ENCODE data around the gene CCDC57.

Gene CCDC57

GRCh38 chr17:82245134-82246039 is 32.7 kb upstream of the CCDC57 start:
- DNase-seq = no peak

DNA sequence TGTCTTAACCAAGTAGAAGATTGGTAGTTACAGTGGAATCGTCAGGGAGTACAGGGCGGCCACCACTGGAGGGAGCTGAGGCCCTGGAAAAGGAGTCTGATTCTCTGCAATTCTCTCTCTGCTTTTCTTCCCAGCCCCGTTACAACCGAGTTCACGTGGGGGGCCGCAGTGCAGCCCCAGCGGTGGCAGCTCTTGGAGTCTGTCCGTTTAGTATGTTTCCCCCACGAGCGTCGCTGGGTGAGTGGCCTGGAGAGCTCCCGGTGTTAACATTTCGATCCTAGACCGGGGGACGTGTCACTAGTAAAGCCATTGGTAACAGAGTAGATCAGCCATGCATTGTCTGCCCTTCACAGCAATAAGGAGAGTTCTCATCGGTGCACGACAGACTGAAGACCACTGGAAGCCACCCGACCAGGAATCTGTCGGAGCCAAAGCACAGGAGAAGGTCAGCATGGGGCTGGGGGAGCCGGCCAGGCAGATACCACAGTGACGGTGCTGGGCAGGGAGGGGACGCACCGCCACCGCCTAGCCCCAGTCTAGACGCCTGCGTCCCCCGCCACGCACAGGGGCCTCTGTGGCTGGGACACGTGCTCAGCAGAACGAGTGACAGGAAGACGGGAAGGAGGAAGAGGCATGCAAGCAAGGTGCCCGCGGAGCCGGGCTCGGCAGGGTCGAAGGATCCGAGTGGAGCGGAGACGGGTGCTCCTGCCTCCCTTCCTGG is 31.9 kb upstream of the CCDC57 start:
- DNase-seq = no peak

- DNase-seq = no peak
Observed at GRCh38 chr17:82243648-82244412, 31.2 kb upstream of the CCDC57 start.

- DNase-seq = peak; percentile 27 to 33
Observed at GRCh38 chr17:82242977-82243647, 30.5 kb upstream of the CCDC57 start.

DNA sequence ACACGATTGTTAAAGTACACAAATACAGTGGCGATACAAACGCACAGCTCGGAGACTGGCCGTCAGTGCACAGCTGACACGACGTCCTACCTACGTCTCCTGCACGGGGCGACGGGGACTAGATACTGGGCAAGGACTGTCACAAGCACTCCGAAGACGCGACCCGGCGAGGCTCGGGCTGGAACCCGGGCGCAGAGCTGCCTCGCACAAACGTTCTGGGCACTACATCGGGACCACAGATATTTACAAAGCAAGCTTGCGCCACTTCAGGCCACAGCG is 30.0 kb upstream of the CCDC57 start:
- no peak for DNase-seq

DNA sequence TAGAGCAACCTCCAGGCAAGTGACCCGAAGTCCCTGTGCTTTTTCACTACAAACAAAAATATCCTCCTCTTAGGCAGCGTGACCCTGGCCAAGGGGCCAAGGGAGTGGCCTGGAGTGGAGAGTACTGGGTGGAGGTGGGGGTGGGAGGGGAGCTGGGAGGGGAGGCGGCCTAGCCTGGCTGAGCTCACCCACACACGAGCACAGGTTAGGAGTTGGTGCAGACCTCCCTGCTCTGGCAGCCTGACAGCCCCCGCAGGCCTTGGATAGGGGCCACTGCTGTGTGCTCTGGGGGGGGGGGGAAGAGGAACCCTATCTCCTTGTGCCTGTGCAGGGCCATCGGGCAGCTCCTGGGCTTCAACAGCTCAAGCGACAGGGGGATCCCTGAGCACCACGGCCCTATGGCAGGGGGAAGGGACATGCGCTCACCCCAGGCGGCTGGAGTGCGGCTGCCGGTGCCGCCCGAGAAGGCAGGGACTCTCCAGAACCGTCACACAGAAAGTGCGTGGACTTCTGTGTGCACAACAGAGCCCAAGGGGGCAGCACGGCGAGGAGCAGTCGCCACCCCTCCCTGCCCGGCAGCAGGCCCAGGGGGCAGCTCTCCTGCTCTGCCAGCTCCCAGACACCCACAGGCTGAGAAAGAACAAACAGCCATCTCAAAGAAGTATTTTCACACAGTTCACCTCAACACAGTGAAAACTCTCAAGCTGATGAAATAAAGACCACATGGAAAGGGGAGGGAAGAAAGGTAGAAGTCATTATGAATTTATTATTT is 29.5 kb upstream of the CCDC57 start:
- DNase-seq = no peak

DNA sequence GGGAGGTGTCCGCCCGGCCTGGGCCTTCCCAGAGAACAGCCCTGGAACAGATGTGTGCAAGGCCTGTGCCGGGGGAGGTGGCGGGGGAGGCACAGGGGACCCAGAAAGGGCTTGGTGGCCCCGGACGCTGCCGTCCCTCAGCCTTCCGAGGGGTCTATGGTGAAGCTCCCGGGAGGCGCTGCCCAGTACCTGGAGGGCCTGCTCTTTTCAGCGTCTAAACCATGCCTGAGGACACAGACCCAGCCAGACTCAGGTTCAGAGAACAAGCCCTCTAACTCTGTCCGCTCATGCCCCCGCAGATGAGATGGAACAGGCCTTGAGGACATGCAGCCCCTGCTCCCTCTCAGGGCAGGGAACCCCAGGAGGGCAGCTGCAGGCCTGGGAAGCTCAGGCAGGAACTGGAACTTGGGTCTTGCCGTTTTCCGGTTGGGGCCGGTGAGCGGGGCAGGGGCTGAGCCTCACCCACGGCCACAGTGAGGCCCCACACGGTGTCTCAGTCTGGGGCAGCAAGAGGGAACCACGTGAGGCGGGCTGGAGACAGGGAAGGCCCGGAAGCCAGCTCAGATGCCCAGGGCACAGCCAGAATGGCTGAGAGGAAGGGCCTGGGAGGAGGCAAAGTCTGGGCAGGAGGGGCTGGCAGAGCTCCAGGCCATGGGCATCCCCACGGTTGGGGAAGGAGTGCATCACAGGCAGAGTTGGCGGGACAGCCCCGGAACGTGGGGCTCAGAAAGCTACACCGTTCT is 28.7 kb upstream of the CCDC57 start:
- DNase-seq = no peak

DNA sequence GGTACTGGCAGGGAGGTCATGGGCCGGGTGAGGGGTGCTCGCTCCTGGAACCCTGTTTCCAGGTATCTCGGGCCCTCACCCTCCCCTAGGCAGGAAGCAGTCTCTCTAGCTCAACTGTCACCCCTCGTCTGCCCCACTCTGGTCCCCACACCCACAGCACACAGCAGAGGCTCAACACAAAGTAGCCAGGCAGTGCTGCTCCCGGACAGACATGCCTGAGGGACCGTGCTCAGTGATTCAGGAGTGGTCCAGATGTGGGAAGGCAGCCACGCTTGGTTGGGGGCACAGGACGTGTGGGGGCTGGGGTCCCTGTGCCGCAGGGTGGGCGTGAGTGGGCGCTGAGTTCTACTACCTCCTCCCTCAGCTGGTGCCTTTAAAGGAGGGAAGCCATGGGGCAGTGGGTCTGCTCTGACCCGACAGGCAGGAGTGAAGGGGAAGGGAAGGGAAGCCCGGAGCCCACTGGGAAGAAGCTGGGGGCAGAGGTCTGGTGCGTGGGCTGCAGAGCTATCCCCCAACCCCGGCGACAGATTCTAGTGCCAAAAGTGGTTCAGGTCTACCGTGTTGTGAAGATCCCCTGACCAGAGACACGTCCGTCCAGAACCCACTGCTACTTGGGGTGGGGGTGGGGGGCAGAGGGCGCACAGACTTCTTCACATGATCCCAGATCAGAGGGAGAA is 28.0 kb upstream of the CCDC57 start:
- no peak for DNase-seq

GRCh38 chr17:82239926-82240505 is 27.4 kb upstream of the CCDC57 start:
- no peak for DNase-seq

GRCh38 chr17:82239401-82239925 is 26.8 kb upstream of the CCDC57 start:
- no peak for DNase-seq

DNA sequence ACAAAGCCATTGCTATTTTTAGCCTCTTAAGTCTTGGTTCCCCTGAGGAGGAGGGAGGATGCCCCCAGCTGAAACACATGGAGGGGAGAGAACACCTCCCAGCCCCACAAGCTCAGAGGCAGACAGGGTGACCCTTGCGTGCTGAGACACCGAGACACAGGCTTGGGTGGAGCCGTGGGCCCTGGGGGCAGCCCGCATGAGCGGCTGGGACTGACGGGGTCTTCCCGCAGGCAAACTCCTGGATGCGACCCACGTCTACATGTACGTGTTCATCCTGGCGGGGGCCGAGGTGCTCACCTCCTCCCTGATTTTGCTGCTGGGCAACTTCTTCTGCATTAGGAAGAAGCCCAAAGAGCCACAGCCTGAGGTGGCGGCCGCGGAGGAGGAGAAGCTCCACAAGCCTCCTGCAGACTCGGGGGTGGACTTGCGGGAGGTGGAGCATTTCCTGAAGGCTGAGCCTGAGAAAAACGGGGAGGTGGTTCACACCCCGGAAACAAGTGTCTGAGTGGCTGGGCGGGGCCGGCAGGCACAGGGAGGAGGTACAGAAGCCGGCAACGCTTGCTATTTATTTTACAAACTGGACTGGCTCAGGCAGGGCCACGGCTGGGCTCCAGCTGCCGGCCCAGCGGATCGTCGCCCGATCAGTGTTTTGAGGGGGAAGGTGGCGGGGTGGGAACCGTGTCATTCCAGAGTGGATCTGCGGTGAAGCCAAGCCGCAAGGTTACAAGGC is 26.0 kb upstream of the CCDC57 start:
- no peak for DNase-seq

DNA sequence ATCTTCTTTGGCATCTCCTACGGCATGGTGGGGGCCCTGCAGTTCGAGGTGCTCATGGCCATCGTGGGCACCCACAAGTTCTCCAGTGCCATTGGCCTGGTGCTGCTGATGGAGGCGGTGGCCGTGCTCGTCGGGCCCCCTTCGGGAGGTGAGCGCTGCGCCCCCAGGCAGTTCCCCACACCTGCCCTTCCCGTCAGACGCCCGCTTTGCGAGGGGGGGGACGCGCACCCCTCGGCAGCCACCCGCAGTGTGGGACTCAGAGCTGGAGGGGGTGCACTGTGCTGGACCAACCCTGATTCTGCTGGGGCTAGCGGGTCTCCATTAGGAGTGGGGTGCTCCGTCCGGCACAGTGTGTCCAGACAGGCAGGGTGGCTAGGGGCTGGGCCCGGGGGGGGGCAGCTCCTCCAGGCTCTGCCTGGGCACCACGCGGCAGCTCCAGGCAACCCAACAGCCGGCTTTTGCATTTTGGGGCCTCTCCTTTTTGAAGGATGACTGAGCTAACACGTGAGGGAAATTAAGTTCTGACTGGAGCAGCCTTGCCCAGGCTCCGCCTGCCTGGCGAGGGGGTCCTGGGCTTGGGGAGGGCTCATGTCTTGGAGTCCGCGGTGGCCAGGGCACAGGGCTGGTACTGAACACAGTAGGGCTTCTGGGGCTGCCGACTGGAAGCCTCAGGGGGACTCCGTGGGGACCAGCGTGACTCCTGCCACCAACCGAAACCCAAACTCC is 25.3 kb upstream of the CCDC57 start:
- no peak for DNase-seq

- no peak for DNase-seq
Observed at GRCh38 chr17:82237083-82237745, 24.6 kb upstream of the CCDC57 start.

DNA sequence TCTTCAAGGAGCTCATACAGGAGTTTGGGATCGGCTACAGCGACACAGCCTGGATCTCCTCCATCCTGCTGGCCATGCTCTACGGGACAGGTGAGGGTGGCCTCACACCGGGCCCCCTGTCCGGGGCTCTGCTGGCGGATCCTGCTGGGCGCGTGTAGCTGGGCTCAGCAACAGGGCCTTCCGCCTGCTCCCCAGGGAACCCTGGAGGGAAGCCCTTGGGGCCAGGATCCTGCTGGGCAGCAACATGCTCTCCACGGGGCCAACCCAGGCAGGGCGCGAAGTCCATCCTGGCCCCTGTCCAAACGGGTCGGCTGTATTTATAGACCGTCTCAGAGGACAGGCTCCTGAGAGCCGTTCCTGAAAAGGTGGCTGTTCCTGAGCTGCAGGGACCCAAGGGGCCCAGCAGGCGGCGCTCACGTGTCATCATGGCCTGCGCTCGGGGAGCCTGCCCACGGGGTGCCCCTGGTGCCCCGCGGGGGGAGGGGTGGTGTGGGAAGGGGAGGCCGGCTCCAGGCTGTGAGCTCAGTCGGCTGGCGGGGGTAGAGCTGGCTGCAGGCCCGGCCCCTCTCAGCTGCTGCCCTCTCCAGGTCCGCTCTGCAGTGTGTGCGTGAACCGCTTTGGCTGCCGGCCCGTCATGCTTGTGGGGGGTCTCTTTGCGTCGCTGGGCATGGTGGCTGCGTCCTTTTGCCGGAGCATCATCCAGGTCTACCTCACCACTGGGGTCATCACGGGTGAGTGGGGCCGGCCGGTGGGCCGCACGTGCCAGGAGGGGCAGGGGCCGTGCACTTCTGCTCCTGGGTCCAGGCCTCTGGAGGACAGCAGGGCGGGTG is 23.7 kb upstream of the CCDC57 start:
- DNase-seq = no peak

DNA sequence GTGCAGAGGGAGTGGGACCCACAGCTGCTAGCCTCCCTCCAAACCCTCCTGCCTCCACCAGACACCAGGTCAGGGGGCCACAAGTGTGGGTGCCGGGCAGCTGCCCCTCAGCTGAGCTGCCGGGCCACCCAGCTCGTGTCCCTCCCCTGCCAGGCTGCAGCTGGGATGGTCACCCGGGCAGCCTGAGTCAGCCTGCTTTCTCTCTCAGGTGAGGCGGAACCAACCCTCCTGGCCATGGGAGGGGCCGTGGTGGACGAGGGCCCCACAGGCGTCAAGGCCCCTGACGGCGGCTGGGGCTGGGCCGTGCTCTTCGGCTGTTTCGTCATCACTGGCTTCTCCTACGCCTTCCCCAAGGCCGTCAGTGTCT is 23.1 kb upstream of the CCDC57 start:
- no peak for DNase-seq

- DNase-seq = no peak
Observed at GRCh38 chr17:82235056-82235774, 22.6 kb upstream of the CCDC57 start.

All from cerebellar nuclear complex (tissue), 1 donor.